GM08714 (cell line): ENCODE results near the gene RNU5B-1.
"Not testable (repeated sequence)": the region's sequence is repeated elsewhere in the genome, so short reads cannot be mapped to it uniquely, and the experiment has no call there.

ENCODE experiments used
- H3K4me3 ChIP-seq: fragments of 200-500 bp; sonication (Bioruptor generic); 2 replicates; pipeline ENCODE4 v1.5.1; 2014; ENCODE audit warnings: mild to moderate bottlenecking, low read length, inconsistent platforms
- ZNF274 ChIP-seq: IDR thresholded peaks from 2 replicates; pipeline ENCODE4 v1.6.1; 2012; ENCODE audit warnings: mild to moderate bottlenecking, low read depth, low read length

The RNU5B-1 gene

DNA sequence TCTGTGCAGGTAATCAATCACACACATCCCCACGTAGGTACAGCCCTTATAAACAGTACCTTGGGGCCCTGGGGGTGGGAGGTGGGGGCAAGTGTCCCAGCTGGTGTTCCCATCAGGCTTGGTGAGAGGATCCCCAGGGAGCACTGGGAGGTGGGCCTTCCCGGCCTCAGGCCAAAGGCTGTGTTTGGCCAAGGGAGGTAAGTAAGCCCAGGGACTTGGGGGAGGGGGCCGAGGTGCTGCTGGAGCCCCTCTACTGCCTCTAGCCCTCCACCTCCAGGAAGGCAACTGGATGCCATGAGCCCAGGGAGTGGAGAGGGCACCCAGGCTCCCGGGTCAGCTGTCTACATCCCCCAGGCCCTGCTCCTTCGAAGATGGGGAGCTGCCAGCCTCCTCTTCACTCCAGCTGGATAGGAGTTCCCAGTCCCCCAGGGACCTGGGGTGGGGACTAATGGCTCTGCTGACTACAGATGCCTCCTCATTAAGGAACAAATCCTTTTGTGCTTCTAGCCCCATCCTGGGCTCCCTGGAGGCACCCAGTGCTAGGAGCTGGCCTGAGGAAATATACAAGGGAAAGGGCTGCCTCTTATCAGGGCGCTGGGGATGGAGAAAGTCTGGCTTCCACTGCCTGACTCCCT, 33.1 kb downstream of the RNU5B-1 start:
- H3K4me3 ChIP-seq = no peak overlapping the region
- TF ChIP-seq ZNF274 = no peak

DNA sequence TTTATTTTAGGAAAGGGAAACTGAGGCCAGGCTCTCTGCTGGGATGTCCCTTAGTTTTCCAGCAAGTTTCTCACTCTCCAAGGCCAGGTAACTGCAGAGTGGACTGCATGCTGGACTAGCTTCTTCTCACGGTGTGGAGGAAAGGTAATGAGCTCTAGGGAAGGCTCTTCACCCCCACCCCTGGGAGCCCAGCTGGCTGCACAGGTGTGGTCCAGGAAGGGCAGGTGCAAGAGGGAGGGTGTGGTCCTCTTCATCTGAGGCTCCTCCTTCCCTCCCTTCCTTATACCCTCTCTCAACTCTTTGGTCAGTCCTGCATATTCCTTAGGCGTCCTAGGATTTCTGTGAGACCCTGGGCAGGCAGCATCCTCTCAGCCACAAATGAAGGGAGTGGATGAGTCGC, 33.9 kb downstream of the RNU5B-1 start:
- no peak overlapping the region for H3K4me3 ChIP-seq
- TF ChIP-seq ZNF274 = no peak

DNA sequence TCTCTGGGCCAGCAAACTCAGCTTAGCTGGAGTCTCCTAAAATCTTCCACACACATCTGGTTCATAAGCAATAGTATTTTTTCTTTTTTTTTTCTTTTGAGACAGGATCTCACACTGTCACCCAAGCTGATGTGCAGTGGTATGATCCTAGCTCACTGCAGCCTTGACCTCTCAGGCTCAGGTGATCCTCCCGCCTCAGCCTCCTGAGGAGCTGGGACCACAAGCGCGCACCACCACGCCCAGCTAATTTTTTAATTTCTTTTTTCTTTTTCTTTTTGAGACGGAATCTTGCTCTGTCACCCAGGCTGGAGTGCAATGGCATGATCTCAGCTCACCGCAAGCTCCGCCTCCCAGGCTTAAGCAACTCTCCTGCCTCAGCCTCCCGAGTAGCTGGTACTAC, 34.3 kb downstream of the RNU5B-1 start:
- no peak overlapping the region for H3K4me3 ChIP-seq
- TF ChIP-seq ZNF274 = no peak

DNA sequence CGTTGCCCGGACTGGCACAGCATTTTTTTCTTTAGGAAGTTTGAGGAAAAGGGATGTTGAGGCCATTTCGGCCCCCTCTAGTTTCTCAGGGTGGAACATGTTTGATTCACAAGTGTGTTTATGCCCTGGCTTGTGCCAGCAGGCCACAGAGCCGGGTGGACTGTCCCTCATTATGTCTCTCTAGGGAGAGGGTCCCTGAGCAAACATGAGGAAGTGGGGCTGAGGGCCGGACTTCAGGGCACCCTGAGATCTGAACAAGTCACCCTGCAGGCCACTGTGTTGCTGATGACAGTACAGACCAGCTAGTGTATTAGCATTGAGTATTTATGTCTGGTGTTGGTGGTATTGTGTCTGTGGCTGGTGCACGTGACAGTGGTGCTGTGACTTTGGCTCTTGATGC, 34.9 kb downstream of the RNU5B-1 start:
- H3K4me3 ChIP-seq = no peak overlapping the region
- TF ChIP-seq ZNF274 = no peak

DNA sequence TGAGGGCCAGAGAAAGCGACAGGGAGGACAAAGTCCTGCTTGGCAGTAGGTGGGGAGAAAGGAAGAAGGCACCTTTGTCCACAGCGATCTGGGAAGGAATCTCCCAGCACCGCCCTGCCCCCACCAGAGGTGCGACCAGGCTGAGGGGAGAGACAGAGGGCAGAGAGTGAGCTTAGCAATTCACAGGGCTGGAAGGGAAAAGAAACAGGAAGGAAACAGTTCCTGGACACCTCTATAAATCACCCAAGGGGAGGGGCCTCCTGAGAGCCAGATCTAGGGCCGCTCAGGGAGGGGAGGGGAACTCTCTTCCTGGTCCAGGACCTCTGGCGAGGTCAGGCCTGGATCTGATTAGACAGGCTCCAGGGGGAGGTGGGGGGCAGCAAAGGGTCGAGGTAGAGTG, 35.4 kb downstream of the RNU5B-1 start:
- no peak overlapping the region for H3K4me3 ChIP-seq
- no peak for TF ChIP-seq ZNF274

DNA sequence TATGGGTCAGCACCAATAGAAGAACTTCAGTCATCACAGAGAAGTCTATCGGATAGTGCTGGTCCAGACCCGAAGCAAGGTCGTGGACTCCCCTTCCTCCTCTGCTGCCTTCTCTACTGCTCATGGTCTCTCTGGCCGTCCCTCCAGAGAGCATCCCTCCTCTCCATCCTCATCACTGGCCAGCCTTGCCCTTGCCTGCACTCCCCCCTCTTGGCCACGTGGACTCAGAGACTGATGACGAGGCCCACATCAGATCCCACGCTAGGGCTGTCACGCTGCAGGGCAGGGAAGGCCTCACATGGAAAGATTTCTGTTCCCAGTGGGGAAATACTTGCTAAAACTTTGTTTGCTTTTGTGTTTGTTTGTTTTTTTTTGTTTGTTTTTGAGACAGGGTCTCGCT, 38.0 kb downstream of the RNU5B-1 start:
- H3K4me3 ChIP-seq = no peak overlapping the region
- TF ChIP-seq ZNF274 = no peak

DNA sequence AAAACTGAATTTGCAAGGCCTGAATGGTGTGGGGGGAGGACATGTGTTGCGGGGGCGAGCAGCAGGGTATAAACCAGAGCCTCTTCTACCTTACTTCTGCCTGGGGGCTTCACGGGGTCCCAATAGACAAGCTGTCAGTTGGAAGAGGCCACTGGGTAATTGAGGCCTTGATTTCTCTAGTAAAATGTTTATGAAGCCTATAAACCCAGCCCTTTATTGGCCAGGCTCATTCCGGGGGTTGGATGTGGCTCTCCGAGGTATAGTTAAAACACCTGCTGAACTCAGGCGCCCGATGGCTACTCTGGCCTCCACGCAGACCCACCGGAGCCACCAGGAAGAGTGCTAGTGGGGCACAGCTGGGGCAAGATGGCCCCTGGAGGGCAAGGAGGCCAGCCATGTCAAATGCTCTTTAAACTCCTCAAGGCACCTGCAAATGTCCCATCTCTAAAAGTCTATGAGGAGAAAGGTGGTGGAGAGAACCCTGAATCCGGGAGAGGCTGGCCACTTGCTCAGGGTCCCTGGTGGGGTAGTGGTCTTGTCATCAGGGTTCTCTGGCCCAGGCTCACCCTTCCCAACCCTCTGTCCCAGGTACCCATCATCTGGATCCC, 39.0 kb downstream of the RNU5B-1 start:
- TF ChIP-seq ZNF274 = no peak
- no peak overlapping the region for H3K4me3 ChIP-seq

DNA sequence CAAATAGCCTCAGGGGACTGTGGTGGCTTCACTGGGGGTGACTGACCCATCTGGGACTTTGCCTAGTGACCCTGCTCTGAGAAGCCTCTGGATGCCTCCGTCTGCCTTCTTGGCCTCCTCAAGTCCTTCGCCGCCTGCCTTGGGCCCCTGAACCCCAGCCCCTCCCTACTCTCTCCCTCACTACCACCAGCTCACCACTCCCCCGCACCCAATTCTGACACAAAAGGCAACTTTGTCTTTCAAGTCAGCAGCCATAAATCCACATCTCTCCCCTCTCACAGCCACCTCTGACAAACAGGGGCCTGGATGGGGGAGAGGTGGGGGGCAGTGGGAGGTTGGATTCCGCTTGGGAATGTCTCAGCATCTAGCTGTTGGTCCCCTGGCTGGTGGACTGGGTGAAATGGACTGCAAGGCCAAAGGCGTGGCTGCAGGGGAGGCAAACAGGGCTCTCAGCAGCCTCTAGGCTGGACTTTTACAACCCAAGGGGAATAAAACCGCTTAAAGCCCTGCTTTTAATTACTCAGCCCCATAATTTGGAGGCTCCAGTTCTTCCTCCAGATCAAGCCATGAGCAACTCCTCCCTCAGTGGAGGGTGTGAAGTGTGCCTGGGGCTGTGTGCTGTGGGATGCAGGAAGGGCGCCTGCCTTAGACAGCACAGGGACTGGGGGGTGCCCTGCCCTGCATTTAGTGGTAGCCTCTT, 39.9 kb downstream of the RNU5B-1 start:
- no peak for TF ChIP-seq ZNF274
- H3K4me3 ChIP-seq = no peak overlapping the region

DNA sequence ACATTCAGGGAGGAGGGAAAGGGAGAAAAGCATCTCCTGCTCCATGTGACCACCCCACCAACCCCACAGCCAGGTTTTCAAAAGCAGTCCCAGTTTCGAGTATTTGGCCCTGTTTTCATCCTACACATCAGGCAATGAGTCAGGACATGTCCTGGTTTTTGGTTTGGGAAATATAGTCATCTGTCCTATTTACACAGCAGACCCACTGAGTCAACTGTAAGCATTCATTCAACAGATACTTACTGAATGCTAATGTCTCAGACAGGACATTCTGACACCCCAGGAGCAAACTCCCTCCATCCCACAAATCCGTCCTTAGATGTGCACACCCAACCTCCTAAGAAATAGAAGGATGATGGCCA, 40.4 kb downstream of the RNU5B-1 start:
- no peak for TF ChIP-seq ZNF274
- H3K4me3 ChIP-seq = no peak overlapping the region

DNA sequence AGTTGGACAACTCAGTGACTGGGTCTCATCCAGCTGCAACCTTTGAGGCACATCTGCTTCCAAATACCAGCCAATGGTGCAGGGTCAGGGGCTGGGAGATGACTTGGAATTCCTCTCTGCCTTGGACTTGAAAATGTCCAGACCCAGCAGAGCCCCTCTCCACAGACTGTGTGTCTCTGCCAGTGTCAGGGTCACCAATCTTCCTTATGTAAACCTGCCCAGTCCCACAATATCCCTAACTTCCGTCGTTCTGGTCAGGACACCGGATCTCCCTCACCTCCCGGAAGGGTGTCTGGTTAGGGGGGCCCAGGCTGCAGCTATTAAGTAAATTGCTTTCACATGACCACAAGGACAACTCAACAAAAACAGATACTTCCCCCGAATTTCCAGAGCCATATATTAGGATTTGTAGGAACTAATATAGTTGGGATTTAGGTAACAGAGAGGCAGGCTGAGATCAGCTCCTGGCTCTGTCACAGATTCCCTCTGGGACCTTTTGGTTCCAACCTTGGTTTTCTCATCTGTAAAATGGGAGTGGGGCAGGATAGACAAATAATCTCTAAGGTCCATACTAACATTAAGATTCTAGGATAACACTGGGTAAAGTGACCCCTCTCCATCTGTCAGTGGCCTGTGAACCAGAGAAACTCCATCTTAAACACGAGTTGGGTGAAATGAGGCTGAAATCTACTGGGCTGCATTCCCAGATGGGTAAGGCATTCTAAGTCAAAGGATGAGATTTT, 42.5 kb downstream of the RNU5B-1 start:
- no peak for TF ChIP-seq ZNF274
- no peak overlapping the region for H3K4me3 ChIP-seq

DNA sequence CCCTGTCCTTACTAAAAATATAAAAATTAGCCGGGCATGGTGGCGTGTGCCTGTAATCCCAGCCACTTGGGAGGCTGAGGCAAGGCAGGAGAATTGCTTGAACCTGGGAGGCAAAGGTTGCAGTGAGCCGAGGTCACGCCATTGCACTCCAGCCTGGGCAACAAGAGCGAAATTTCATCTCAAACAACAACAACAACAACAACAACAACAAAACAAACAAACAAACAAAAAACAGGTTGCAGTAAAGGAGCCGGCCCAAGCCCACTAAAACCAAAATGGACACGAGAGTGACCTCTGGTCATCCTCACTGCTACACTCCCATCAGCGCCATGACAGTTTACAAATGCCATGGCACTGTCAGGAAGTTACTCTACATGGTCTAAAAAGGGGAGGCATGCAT, 43.3 kb downstream of the RNU5B-1 start:
- not testable (repeated sequence) for H3K4me3 ChIP-seq

DNA sequence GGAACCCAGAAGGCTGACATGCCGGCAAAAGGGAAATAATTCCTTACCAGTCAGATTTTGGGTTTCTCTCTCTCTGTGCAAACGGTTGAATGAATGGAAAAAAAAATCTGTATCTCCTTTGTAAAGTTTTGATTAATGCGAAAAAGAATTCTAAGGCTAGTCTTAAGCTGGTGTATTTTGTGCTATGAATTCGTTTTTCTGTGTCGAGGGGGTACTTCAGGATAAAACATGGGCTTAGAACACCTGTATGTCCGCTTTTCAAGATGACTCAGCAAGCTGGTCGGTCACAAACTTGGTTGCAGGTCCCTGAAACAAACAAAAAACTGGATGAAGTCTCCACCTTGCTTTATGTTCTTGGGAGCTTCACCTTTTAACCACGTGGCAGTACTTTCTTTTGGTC, 44.9 kb downstream of the RNU5B-1 start:
- no peak overlapping the region for H3K4me3 ChIP-seq
- TF ChIP-seq ZNF274 = no peak

DNA sequence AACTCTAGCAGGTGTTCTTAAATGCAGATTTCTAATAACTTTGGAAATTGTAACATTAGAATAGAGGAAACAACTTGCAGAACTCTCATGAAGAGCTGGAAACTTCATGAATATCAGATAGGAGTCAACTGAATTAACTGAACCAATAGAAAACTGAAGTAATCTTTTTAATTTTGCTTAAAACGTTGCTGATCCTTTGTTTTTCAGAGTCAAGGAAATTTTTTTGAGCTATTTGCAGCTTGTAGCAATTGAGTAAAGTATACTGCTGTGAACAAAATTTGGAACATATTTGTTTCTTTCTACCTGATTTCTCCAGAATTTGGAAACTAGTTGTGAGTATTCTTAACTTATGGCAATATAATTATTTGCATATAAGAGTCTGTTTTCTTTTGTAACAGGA, 47.5 kb downstream of the RNU5B-1 start:
- not testable (repeated sequence) for H3K4me3 ChIP-seq
